Neural cell (in vitro differentiated cells): ENCODE measurements around the gene NR2F6. TPM values are rescaled to one million over a fixed set of nuclear protein-coding genes. Genes with fewer than 3 reads are reported as not detected.

ENCODE experiments used
- H2AFZ ChIP-seq: fragments of 200-600, 300-800 bp; sonication (generic), shearing (Covaris generic); 2 replicates; pipeline ENCODE4 v1.6.0; 2014; ENCODE audit warnings: low read depth, mild to moderate bottlenecking, antibody characterized with exemption, low read length, moderate library complexity
- H3F3A ChIP-seq: fragments of 200-600 bp; shearing (Covaris generic); 2 replicates; pipeline ENCODE4 v1.6.1; 2016; ENCODE audit warnings: mild to moderate bottlenecking, moderate library complexity, mixed read lengths, antibody characterized with exemption, low read length; ENCODE audit not compliant: insufficient read depth, poor library complexity, severe bottlenecking
- H3K27ac ChIP-seq: fragments of 200-600, 300-800 bp; sonication (generic), shearing (Covaris generic); 2 replicates; pipeline ENCODE4 v1.5.1; 2014; ENCODE audit warnings: mild to moderate bottlenecking, low read length, moderate library complexity
- H3K27me3 ChIP-seq: fragments of 300-800, 200-600 bp; sonication (generic), shearing (Covaris generic); 2 replicates; pipeline ENCODE4 v1.6.0; 2014; ENCODE audit warnings: mild to moderate bottlenecking, low read depth, low read length, moderate library complexity; ENCODE audit not compliant: insufficient read depth
- H3K36me3 ChIP-seq: fragments of 300-800, 200-600 bp; sonication (generic), shearing (Covaris generic); 2 replicates; pipeline ENCODE4 v1.5.1; 2014; ENCODE audit warnings: mild to moderate bottlenecking, antibody characterized with exemption, low read length, moderate library complexity; ENCODE audit not compliant: insufficient read depth
- H3K4me2 ChIP-seq: fragments of 300-800, 200-600 bp; sonication (generic), shearing (Covaris generic); 2 replicates; pipeline ENCODE4 v1.6.0; 2014; ENCODE audit warnings: mild to moderate bottlenecking, low read length
- H3K4me3 ChIP-seq: fragments of 300-800, 200-600 bp; sonication (generic), shearing (Covaris generic); 2 replicates; pipeline ENCODE4 v1.5.1; 2014; ENCODE audit warnings: mild to moderate bottlenecking, low read length, moderate library complexity
- H3K79me2 ChIP-seq: fragments of 200-600 bp; shearing (Covaris generic); replicated peaks from 2 replicates; pipeline ENCODE4 v1.6.0; 2014; ENCODE audit warnings: mild to moderate bottlenecking, low read length, moderate library complexity; ENCODE audit not compliant: insufficient read depth
- H3K9ac ChIP-seq: fragments of 300-800, 200-600 bp; sonication (generic), shearing (Covaris generic); 2 replicates; pipeline ENCODE4 v1.6.1; 2016; ENCODE audit warnings: mild to moderate bottlenecking, low read length, mixed read lengths
- H3K9me2 ChIP-seq: fragments of 200-600 bp; shearing (Covaris generic); 2 replicates; pipeline ENCODE4 v1.6.1; 2016; ENCODE audit warnings: mild to moderate bottlenecking, low read length, mixed read lengths; ENCODE audit not compliant: insufficient read depth
- H3K9me3 ChIP-seq: fragments of 200-600, 300-800 bp; sonication (generic), shearing (Covaris generic); 2 replicates; pipeline ENCODE4 v1.6.1; 2016; ENCODE audit warnings: mild to moderate bottlenecking, mixed run types, low read length, moderate library complexity, mixed read lengths
- H4K20me1 ChIP-seq: fragments of 200-600 bp; shearing (Covaris generic); 2 replicates; pipeline ENCODE4 v1.6.1; 2016; ENCODE audit warnings: mild to moderate bottlenecking, mixed run types; ENCODE audit not compliant: insufficient read depth
- EP300 ChIP-seq: fragments of 450-650 bp; conservative IDR thresholded peaks from 2 replicates; pipeline ENCODE4 v1.6.1; 2014; ENCODE audit warnings: antibody characterized with exemption, mild to moderate bottlenecking, moderate library complexity; ENCODE audit not compliant: poor library complexity, severe bottlenecking
- EZH2 ChIP-seq: fragments of 200-600, 300-800 bp; shearing (Covaris generic), sonication (generic); IDR thresholded peaks from 2 replicates; pipeline ENCODE4 v1.6.1; 2014; ENCODE audit warnings: antibody characterized with exemption, low read length, borderline replicate concordance, mild to moderate bottlenecking; ENCODE audit not compliant: insufficient read depth, poor library complexity, severe bottlenecking
- MXI1 ChIP-seq: fragments of 450-650 bp; conservative IDR thresholded peaks from 2 replicates; pipeline ENCODE4 v1.6.1; 2014; ENCODE audit warnings: antibody characterized with exemption, mild to moderate bottlenecking; ENCODE audit not compliant: poor library complexity, severe bottlenecking
- POLR2AphosphoS5 ChIP-seq: IDR thresholded peaks from 2 replicates; pipeline ENCODE4 v1.6.1; 2012
- RAD21 ChIP-seq: fragments of 450-650 bp; conservative IDR thresholded peaks from 2 replicates; pipeline ENCODE4 v1.6.1; 2014; ENCODE audit warnings: antibody characterized with exemption, mild to moderate bottlenecking, moderate library complexity
- SMC3 ChIP-seq: fragments of 450-650 bp; conservative IDR thresholded peaks from 2 replicates; pipeline ENCODE4 v1.6.1; 2014; ENCODE audit warnings: antibody characterized with exemption, mild to moderate bottlenecking, moderate library complexity; ENCODE audit not compliant: poor library complexity
- TAF1 ChIP-seq: IDR thresholded peaks from 2 replicates; pipeline ENCODE4 v1.6.1; 2012; ENCODE audit warnings: low read depth
- polyA plus RNA-seq: library from polyadenylated mRNA; depleted of rRNA; stranded (reverse); fragments of >200 nt; gene quantifications from 2 replicates; pipeline ENCODE4 v1.2.3, GENCODE V29; 2014
- TF ChIP-seq, protein P1 (sequence below): IDR thresholded peaks from 2 replicates; pipeline ENCODE4 v1.6.1; 2012; ENCODE audit warnings: borderline replicate concordance
- TF ChIP-seq, protein P2 (sequence below): fragments of 450-650 bp; IDR thresholded peaks from 2 replicates; pipeline ENCODE4 v1.5.1; 2014; ENCODE audit warnings: antibody characterized with exemption, mild to moderate bottlenecking, moderate library complexity; ENCODE audit not compliant: poor library complexity, severe bottlenecking

Gene NR2F6
- polyA plus RNA-seq, 1 donor from 2014 or later = 26.9 TPM

DNA sequence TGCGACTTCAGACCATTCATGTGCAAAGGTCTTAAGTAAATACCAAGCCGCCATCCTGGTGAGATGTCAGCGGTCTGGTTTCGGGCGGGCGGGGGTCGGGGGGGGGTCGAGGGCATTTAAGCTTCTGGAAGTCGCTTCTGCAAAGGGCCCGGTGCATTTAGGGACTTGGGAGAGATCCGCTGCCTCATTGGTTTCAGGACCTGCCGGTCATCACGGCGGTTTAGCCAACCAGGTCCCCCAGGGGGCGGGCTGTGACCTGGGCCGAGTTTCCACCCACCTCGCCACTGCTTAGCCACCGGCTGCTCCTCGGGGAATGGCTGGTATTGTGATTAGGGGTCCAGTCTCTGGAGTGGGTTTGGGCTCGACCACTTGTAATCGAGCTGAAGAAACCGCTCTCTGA lies 43.8 kb upstream of the NR2F6 start:
- no peaks in the 10 kb centered on the region for H3F3A ChIP-seq
- no peaks in the 10 kb centered on the region for H3K9me3 ChIP-seq
- H3K4me2 ChIP-seq = no peak overlapping the region
- no peaks in the 10 kb centered on the region for H4K20me1 ChIP-seq
- H3K27ac ChIP-seq = no peak overlapping the region
- no peak overlapping the region for H2AFZ ChIP-seq
- H3K27me3 ChIP-seq = no peaks in the 10 kb centered on the region
- H3K4me3 ChIP-seq = no peak overlapping the region
- H3K9ac ChIP-seq = no peak overlapping the region
- H3K79me2 ChIP-seq = no peaks in the 10 kb centered on the region
- H3K36me3 ChIP-seq = peaks cover 5% of the 10 kb centered on the region
- no peaks in the 10 kb centered on the region for H3K9me2 ChIP-seq
- TF ChIP-seq RAD21 = no peak
- TF ChIP-seq, protein P1, sequence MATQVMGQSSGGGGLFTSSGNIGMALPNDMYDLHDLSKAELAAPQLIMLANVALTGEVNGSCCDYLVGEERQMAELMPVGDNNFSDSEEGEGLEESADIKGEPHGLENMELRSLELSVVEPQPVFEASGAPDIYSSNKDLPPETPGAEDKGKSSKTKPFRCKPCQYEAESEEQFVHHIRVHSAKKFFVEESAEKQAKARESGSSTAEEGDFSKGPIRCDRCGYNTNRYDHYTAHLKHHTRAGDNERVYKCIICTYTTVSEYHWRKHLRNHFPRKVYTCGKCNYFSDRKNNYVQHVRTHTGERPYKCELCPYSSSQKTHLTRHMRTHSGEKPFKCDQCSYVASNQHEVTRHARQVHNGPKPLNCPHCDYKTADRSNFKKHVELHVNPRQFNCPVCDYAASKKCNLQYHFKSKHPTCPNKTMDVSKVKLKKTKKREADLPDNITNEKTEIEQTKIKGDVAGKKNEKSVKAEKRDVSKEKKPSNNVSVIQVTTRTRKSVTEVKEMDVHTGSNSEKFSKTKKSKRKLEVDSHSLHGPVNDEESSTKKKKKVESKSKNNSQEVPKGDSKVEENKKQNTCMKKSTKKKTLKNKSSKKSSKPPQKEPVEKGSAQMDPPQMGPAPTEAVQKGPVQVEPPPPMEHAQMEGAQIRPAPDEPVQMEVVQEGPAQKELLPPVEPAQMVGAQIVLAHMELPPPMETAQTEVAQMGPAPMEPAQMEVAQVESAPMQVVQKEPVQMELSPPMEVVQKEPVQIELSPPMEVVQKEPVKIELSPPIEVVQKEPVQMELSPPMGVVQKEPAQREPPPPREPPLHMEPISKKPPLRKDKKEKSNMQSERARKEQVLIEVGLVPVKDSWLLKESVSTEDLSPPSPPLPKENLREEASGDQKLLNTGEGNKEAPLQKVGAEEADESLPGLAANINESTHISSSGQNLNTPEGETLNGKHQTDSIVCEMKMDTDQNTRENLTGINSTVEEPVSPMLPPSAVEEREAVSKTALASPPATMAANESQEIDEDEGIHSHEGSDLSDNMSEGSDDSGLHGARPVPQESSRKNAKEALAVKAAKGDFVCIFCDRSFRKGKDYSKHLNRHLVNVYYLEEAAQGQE = no peak
- TF ChIP-seq MXI1 = no peak
- no peak for TF ChIP-seq POLR2AphosphoS5
- no peak for TF ChIP-seq SMC3
- TF ChIP-seq, protein P2, sequence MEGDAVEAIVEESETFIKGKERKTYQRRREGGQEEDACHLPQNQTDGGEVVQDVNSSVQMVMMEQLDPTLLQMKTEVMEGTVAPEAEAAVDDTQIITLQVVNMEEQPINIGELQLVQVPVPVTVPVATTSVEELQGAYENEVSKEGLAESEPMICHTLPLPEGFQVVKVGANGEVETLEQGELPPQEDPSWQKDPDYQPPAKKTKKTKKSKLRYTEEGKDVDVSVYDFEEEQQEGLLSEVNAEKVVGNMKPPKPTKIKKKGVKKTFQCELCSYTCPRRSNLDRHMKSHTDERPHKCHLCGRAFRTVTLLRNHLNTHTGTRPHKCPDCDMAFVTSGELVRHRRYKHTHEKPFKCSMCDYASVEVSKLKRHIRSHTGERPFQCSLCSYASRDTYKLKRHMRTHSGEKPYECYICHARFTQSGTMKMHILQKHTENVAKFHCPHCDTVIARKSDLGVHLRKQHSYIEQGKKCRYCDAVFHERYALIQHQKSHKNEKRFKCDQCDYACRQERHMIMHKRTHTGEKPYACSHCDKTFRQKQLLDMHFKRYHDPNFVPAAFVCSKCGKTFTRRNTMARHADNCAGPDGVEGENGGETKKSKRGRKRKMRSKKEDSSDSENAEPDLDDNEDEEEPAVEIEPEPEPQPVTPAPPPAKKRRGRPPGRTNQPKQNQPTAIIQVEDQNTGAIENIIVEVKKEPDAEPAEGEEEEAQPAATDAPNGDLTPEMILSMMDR = no peak

DNA sequence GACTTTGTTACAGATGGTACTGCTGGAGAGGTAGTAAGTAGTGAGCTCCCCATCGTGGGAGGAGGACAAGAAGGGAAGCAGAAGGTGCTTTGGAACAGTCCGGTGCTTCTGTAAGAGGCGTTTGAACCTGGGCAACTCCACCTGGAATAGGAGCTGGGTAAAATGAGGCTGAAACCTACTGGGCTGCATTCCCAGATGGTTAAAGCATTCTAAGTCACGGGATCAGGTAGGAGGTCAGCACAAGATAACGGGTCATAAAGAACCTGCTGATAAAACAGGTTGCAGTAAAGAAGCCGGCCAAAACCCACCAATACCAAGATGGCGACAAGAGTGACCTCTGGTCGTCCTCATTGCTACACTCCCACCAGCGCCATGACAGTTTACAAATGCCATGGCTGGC lies 41.0 kb upstream of the NR2F6 start:
- Histone ChIP-seq H3K4me3 (no peak overlapping the region), H3K9me3 (no peaks in the 10 kb centered on the region), H3K9me2 (no peaks in the 10 kb centered on the region), H3K36me3 (no peaks in the 10 kb centered on the region), H3K79me2 (no peaks in the 10 kb centered on the region), H4K20me1 (no peaks in the 10 kb centered on the region), H3K4me2 (no peak overlapping the region), H3K27ac (no peak overlapping the region), H3F3A (no peaks in the 10 kb centered on the region), H3K27me3 (peaks cover 8% of the 10 kb centered on the region), H3K9ac (no peak overlapping the region), H2AFZ (no peak overlapping the region)
- no peak for TF ChIP-seq EZH2
- TF ChIP-seq MXI1 = no peak
- TF ChIP-seq, protein P1 = no peak
- no peak for TF ChIP-seq TAF1
- no peak for TF ChIP-seq EP300
- TF ChIP-seq, protein P2 = no peak
- TF ChIP-seq SMC3 = no peak
